LNCaP clone FGC (cell line): ENCODE measurements around the gene RFNG.

Experiments
- DNase-seq: peaks from one replicate; pipeline ENCODE4 v3.0.0-alpha.2; 2011; ENCODE audit warnings: low read depth
- H3K4me3 ChIP-seq: 2 replicates; pipeline ENCODE4 v1.5.1; 2011; ENCODE audit warnings: mild to moderate bottlenecking, low read depth, low read length, control low read depth
- TF ChIP-seq, protein P1 (sequence below): IDR thresholded peaks from 2 replicates; pipeline ENCODE4 v1.5.1; 2012; ENCODE audit warnings: mild to moderate bottlenecking; ENCODE audit not compliant: control insufficient read depth, insufficient read depth; ENCODE audit errors: extremely low read depth

RFNG gene

DNA sequence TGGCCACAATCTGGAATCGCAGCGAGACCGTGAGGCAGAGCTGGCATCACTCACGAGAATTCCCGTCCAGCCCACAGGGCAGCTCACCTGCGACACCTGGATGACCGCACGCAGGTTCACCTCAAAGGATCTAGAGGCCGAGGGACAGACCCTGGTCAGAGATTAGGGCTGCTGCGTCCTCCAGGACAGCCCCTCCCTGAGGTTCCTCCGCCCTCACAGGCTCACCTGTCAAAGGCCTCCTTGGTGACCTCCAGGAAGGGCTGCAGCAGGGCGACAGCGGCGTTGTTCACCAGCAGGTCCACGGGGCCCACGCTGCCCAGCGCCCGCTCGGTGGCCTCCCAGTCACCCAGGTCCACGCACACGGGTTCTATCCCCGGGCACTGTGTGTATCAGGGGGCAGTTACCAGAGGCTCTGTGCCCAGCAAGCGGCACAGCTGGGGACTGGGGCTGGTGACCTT is 14.9 kb downstream of the RFNG start:
- TF ChIP-seq, protein P1, sequence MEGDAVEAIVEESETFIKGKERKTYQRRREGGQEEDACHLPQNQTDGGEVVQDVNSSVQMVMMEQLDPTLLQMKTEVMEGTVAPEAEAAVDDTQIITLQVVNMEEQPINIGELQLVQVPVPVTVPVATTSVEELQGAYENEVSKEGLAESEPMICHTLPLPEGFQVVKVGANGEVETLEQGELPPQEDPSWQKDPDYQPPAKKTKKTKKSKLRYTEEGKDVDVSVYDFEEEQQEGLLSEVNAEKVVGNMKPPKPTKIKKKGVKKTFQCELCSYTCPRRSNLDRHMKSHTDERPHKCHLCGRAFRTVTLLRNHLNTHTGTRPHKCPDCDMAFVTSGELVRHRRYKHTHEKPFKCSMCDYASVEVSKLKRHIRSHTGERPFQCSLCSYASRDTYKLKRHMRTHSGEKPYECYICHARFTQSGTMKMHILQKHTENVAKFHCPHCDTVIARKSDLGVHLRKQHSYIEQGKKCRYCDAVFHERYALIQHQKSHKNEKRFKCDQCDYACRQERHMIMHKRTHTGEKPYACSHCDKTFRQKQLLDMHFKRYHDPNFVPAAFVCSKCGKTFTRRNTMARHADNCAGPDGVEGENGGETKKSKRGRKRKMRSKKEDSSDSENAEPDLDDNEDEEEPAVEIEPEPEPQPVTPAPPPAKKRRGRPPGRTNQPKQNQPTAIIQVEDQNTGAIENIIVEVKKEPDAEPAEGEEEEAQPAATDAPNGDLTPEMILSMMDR = peak; percentile 21; the same call in 1 of the 2 replicates
- peak overlapping the region; percentile 87 for H3K4me3 ChIP-seq
- DNase-seq = no peak

DNA sequence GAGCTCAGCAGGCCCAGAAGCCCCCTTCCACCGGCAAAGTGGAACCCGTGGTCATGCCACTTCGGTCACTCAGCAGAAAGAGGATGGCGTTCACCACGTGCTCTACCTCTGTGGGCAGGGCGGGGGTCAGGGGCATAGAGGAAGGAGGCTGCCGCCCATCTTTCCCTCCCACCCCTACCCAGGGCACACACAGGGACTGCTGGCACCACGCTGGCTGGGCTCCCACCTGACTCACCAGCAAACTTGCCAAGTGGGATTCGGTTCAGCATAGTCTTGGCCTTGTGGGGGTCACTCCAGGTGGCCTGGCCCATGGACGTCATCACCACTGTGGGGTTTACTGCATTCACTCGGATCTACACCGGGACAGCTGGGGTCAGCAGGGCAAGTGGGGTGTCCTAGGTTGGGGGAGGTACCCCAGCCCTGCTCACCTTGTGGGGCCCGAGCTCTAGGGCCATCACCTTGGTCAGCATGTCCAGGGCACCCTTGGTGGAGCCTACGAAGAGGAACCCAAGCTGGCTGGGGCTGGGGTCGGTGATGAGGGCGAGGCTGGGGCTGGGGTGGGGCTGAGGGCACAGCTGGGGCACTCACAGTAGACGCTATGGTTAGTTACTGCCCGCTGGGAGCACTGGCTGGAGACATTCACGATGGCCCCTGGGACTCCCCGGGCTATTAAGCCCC is 15.5 kb downstream of the RFNG start:
- H3K4me3 ChIP-seq = peak overlapping the region; percentile 87
- TF ChIP-seq, protein P1 = no peak
- no peak for DNase-seq

DNA sequence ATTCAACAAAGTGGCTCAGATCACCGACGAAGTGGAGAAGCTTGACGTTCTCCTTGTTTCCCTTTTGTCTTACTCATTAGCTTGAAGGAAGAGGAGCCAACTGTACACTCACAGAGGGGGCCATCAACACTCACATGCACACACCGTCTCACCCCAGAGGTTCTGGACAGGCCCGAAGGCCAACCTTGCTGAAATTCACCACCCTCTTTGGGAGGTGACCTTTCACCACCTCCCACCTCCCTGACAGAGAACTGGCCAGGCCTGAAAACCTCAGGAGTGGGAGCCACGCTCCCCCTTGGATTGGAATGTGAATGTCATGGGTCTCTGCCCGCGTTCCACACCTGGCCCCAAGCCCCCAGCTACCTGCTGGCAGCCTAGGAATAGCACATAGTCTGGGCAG is 16.1 kb downstream of the RFNG start:
- TF ChIP-seq, protein P1 = no peak
- DNase-seq = no peak

DNA sequence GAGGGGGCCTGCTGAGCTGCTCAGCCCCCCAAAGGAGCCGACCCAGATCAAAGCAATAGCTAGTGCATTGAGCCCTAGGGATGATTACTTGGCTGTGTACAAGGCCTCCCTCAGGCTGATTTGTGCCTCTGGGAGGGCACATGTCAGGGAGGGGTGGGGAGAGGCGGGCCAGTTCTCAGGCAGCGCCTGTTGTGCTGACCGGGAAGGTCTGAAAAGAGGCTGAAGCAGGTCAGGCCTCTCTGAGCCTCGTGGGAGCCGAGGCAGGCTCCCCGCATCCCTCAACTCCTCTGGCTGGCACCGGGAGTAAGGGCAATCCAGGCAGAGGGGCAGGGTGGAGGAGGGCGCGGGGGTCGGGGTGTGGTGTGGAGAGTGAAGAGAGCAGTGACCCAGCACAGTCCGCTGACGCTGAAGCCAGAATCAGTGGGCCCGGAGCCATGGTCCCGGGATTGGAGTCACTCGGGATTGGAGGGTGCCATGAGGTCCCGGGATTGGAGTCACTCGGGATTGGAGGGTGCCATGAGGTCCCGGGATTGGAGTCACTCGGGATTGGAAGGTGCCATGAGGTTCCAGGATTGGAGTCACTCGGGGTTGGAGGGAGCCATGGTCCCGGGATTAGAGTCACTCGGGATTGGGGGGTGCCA is 17.1 kb downstream of the RFNG start:
- H3K4me3 ChIP-seq = no peak overlapping the region
- TF ChIP-seq, protein P1 = no peak
- no peak for DNase-seq

More for the DNA sequence above, 16.1 kb downstream of the RFNG start:
- no peak overlapping the region for H3K4me3 ChIP-seq

DNA sequence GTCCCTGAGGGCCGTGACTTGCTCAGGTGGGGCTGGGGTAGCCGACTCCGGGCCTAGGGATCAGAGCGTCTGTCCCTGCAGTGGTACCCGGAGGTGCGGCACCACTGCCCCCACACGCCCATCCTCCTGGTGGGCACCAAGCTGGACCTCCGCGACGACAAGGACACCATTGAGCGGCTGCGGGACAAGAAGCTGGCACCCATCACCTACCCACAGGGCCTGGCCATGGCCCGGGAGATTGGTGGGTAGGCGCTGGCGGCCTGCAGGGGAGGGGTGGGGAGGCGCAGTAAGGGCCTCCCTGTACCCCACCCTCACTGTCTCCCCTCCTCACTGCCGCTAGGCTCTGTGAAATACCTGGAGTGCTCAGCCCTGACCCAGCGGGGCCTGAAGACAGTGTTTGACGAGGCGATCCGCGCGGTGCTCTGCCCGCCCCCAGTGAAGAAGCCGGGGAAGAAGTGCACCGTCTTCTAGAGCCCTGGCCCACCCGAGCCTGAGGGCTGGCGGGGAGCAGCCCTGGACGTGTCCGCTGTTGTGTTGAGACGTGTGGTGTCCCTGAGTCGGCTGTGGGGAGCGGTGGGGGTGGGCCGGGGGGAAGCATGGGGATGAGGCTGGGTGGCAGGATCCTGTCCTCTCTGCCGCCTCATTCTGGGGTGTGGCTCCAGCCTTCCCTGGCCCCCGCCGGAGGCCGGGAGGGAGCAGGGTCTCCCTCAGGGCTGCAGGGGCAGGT is 18.1 kb downstream of the RFNG start:
- no peak overlapping the region for H3K4me3 ChIP-seq
- DNase-seq = no peak
- TF ChIP-seq, protein P1 = no peak

DNA sequence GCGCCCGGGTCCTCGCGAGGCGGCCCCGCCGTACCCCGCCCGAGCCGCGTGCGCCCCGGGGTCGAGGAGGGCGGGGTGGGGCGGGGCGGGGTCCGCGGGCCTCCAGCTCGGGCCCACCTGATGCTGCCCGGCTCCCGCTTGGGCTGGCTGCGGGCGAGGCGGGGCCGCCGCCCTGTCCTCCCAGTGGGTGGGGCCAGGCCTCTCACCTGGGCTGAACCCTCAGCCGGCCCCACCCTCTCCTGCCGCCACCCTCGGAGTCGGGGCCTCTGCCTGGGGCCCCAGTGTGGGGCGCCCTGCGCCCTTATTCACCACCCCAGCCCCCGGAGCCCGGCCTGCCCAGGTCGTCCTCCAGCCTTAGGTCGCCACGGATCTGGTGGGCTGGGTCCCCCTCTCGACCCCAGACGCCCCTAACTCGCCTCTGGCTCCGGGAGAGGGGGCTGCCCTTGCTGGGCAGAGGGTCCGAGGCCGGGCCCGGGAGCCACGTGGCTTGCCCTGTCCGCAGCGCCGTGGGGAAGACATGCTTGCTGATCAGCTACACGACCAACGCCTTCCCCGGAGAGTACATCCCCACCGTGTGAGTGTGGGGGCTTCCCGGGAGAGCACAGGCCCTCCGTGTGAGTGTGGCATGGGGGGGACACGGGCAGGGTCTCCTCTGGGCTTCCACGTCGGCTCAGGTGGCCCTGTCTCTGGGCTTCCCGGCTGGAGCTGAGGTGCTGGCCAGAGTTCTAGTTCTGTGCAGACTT is 19.6 kb downstream of the RFNG start:
- H3K4me3 ChIP-seq = peak overlapping the region; percentile 78
- TF ChIP-seq, protein P1 = no peak
- no peak for DNase-seq
